Measurements from ENCODE around the gene CCDC148. TPM values are rescaled to one million over a fixed set of nuclear protein-coding genes. Genes with fewer than 3 reads are reported as not detected.
"Not testable (repeated sequence)": the region's sequence is repeated elsewhere in the genome, so short reads cannot be mapped to it uniquely, and the experiment has no call there.

CCDC148 gene
- total RNA-seq, 1 experiment from 2014 or later = 0.49 TPM

DNA sequence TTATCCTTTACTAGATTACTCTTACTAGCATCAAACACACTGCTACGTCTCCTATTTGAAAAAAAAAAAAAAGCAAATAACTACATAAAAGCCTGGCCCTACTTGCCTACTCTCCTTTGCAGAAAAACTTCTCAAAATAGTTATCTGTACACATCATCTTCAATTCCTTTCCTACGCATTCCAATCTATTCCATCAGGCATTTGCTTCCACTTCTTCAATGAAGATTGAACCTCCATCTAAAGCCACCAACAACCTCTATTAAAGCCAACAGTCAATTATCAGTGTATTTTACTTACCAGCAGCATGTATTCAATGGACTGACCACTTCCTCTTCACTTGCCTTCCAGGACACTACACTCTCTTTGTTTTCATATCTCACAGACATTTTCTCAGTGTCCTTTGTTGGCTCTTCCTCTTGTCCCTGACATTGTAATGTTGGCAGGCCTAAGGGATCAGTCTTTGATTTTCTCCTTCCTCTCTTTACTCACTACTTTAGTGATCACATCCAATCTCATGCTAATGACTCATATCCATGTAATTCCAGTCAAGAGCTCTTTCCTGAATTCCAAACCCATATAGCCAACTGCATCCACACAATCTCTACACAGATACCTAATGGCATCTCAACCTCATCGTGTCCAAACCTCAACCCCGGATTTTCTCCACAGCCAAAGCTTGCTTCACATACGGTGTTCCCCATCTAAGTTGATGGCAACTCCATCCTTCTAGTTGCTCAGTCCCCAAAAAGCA is 131.3 kb downstream of the CCDC148 start:
- peak; percentile 22 to 24 for DNase-seq
- Histone ChIP-seq H3K4me3 (no peak overlapping the region), H3K27ac (peak overlapping the region; percentile 48), H3K36me3 (no peaks in the 10 kb centered on the region), H3K9me3 (replicated peaks) (no peaks in the 10 kb centered on the region; the same call in 1 of the 2 replicates), H3K27me3 (no peaks in the 10 kb centered on the region), H3K4me1 (peaks cover 13% of the 10 kb centered on the region)

DNA sequence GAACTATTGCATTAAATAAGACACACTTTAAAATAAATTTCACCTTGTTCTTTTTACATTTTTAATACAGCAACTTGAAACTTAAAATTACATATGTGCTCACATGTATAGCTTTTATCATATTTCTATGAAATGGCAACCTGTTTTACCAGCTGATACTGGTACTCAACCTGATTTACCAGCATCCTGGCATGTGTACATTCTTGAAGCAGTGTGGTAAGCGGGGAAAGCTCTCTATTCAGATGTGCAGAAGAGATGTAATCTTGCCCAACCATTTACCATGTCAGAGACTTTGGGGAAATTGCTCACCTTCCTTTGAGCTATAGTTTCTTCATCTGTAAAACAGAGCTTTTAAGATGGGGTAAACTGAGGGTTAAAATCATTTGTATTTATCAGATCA is 133.2 kb downstream of the CCDC148 start:
- Histone ChIP-seq H3K4me3 (no peak overlapping the region), H3K9me3 (replicated peaks) (no peaks in the 10 kb centered on the region), H3K27ac (no peak overlapping the region), H3K36me3 (no peaks in the 10 kb centered on the region), H3K27me3 (no peaks in the 10 kb centered on the region), H3K4me1 (peaks cover 13% of the 10 kb centered on the region)
- no peak for DNase-seq

DNA sequence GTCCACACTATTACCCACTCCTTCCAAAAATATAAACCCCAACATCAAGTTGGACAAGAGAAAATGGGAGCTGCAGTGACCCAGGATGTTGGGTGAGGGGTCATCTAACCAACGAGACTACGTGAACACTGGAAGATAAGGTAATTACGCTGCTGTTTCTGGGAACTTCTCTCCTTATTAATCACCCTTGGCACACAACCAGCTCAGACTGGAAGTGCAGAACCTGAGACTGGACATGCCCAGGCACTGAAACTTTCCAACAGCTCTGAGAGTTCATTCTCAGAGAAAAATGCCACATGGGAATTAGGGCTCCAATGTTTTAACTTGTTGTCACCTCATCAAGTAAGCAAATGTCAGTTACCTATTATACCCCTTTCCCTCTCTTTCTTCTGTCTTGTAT is 135.3 kb downstream of the CCDC148 start:
- DNase-seq = no peak
- no peak overlapping the region for H3K4me3 ChIP-seq
- H3K27ac ChIP-seq = no peak overlapping the region
- H3K4me1 ChIP-seq = peaks cover 13% of the 10 kb centered on the region
- H3K9me3 ChIP-seq (replicated peaks) = no peaks in the 10 kb centered on the region
- no peaks in the 10 kb centered on the region for H3K27me3 ChIP-seq
- no peaks in the 10 kb centered on the region for H3K36me3 ChIP-seq

DNA sequence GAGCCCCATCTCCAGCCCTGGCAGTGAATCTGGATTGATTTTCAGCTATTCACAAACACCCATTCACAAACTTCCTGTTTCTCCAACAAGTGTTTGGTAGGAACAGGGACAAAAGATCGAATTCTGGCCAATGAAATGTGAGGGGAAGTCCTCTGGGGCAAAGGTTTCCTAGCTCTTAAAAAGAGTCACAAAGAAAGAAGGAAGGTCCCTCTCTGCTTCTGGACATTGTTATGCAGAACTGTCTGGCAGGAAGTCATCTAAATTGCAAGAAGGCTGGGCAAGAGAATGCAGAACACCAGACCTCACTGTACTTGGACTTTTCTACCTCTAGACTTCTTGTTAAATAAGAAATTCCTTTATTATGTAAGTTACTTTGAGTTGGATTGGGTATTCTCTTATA is 137.3 kb downstream of the CCDC148 start:
- Histone ChIP-seq H3K4me3 (no peak overlapping the region), H3K9me3 (replicated peaks) (no peaks in the 10 kb centered on the region), H3K27ac (no peak overlapping the region), H3K4me1 (no peaks in the 10 kb centered on the region; the same call in 1 of the 2 replicates), H3K27me3 (no peaks in the 10 kb centered on the region), H3K36me3 (no peaks in the 10 kb centered on the region)
- DNase-seq = peak in 1 of 2 experiments; percentile 19

DNA sequence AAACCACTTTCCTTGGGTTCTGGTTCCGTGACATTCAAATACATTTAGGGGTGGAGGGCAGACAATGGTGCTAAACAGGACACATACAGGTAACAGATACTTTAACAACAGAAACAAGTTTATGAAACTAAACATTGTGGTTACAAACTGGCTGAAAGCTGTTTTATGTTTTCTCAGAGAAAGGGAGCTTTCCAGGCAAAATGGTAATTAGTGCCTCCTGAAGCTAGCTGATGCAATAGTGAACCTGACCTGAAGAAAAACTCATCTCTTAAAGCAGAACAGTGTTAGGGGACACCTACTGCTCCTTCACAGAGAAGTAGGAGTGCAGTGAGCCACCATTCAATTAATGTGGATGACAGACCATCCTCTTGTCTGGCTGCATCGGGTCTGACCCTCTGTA is 138.9 kb downstream of the CCDC148 start:
- Histone ChIP-seq H3K27ac (no peak overlapping the region), H3K9me3 (replicated peaks) (no peaks in the 10 kb centered on the region), H3K27me3 (no peaks in the 10 kb centered on the region), H3K4me1 (no peaks in the 10 kb centered on the region), H3K4me3 (no peak overlapping the region), H3K36me3 (no peaks in the 10 kb centered on the region)
- DNase-seq = no peak

DNA sequence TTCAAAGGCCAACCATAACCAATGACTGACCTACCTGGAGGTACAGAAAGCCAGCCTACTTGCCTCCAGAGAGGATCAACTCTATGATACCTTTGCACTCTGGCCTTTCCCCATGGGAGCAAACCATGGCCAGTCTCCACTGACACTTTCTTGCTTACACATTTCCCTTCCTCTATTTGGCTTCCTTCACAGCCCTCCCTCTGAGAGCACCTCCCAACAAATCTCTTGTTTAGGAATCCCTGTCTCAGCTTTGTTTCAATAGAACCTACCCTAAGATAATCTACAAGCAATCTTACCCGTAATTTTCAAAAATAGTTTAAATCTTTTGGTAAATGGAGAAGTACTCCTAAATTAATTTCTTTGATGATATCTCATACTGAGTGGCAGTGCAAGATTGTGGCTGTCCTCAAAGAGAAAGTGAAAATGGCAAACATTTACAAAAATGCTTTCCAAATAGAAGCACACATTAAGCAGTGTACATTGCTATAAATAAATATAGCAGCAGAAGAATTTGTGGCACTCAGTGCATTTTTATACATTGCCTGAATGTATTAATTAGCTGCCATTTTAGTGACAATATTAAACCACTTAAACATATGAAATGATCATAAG is 140.6 kb downstream of the CCDC148 start:
- H3K9me3 ChIP-seq (replicated peaks) = no peaks in the 10 kb centered on the region
- DNase-seq = no peak
- no peaks in the 10 kb centered on the region for H3K36me3 ChIP-seq
- no peaks in the 10 kb centered on the region for H3K4me1 ChIP-seq
- H3K27ac ChIP-seq = no peak overlapping the region
- H3K4me3 ChIP-seq = no peak overlapping the region
- no peaks in the 10 kb centered on the region for H3K27me3 ChIP-seq

DNA sequence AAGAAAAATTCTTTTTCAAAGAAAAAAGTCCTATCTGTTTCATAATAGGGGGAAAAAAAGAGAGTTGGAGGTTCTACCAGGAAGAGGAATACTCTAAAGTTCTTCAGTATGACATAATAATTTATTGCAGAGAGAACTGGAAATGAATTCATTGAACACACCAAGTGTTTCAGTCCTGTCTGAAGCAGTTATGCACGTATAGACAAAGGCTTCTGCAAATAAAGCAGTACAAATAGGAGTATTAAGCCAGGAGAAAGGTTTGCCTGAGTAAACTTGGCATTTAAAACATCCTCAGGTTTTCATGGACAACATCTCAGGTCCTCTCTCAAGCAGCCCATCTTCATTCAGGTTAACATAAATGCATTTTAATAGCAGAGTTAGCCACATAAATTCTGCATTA is 141.6 kb downstream of the CCDC148 start:
- no peaks in the 10 kb centered on the region for H3K9me3 ChIP-seq (replicated peaks)
- no peak for DNase-seq
- no peaks in the 10 kb centered on the region for H3K27me3 ChIP-seq
- H3K4me3 ChIP-seq = no peak overlapping the region
- no peak overlapping the region for H3K27ac ChIP-seq
- no peaks in the 10 kb centered on the region for H3K36me3 ChIP-seq
- H3K4me1 ChIP-seq = no peaks in the 10 kb centered on the region

- Histone ChIP-seq H3K4me3 (no peak overlapping the region), H3K36me3 (no peaks in the 10 kb centered on the region), H3K27me3 (no peaks in the 10 kb centered on the region), H3K9me3 (replicated peaks) (no peaks in the 10 kb centered on the region), H3K27ac (no peak overlapping the region), H3K4me1 (no peaks in the 10 kb centered on the region)
- DNase-seq = no peak
Measured at GRCh38 chr2:158313734-158314133, 142.8 kb downstream of the CCDC148 start.

DNA sequence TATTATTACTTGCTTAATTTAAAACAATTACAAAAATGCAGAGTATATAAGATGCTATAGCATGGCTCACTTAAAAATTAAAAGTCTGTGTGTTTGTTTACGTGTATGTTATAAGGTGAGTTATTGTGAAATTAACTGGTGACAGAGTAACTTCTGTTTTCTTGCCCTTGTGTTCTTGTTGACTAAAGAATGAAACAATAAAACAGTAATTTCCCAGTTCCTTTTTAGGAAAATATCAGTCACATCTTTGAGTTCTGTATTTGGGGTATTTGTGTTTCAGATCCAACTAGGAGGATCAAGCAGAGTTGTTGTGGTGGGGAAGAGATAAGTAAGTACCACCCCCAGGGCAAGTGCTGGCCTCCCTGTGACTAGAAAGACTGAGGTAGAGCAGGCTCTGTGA is 143.6 kb downstream of the CCDC148 start:
- DNase-seq = no peak
- Histone ChIP-seq H3K27ac (no peak overlapping the region), H3K4me3 (no peak overlapping the region), H3K27me3 (no peaks in the 10 kb centered on the region), H3K9me3 (replicated peaks) (no peaks in the 10 kb centered on the region), H3K36me3 (no peaks in the 10 kb centered on the region), H3K4me1 (no peaks in the 10 kb centered on the region)

GRCh38 chr2:158310407-158310806 is 146.1 kb downstream of the CCDC148 start:
- H3K4me1 ChIP-seq; DNase-seq; H3K27ac ChIP-seq; H3K36me3 ChIP-seq; H3K27me3 ChIP-seq; H3K9me3 ChIP-seq (replicated peaks); H3K4me3 ChIP-seq: not testable (repeated sequence)

DNA sequence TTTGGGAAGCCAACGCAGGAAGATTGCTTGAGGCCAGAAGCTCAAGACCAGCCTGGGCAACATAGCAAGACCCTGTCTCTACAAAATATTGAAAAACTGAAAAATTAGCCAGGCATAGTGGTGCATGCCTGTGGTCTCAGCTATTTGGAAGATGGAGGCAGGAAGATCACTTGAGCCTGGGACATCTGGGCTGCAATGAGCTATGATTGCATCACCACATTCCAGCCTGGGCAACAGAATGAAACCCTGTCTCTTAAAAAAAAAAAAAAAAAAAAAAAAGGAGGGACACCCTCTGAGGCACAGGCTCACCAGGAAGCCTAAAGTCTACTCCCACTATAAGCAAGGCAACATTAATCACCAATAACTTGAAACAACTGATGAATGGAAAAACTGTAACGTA is 151.1 kb downstream of the CCDC148 start:
- Histone ChIP-seq H3K4me1 (no peaks in the 10 kb centered on the region), H3K36me3 (no peaks in the 10 kb centered on the region), H3K4me3 (no peak overlapping the region), H3K9me3 (replicated peaks) (no peaks in the 10 kb centered on the region), H3K27me3 (no peaks in the 10 kb centered on the region), H3K27ac (no peak overlapping the region)
- DNase-seq = no peak

DNA sequence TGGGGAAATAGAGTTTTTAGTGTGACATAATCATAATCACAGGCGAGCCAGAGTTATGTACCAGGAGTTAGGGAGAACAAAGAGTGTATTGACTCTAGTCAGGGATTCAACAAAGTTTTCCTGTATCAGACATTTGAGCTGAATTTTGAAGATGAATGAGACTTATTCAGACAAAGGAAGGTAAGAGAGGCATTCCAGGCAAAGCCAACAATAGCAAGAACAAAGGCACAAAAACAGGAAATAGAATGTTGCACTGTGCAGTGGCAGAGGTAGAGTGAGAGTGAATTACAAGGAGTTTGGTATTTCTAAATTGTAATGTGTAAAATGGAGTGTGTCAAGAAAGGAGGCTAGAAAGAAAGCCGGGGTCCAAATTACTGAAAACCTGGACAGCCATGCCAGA is 156.2 kb downstream of the CCDC148 start:
- DNase-seq = no peak

DNA sequence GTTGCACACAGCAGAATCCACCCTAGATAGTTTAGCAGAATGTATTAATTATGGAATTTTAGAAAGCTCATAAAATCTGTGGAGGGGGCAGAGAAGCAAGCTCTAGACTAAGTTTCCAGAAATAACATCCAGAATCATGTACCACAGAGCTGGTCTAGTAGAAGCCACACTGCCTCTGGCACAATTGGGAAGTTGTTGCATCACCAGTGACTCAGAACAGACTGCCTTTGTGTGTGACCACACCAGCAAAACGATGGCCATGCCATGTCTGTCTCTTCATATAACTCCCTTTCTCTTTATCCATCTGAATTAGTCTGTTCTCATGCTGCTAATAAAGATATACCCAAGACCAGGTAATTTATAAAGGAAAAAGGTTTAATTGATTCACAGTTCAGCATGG is 158.9 kb downstream of the CCDC148 start:
- H3K27me3 ChIP-seq = no peaks in the 10 kb centered on the region
- no peaks in the 10 kb centered on the region for H3K4me1 ChIP-seq
- no peak overlapping the region for H3K4me3 ChIP-seq
- peak in 1 of 2 experiments; percentile 13 for DNase-seq
- no peaks in the 10 kb centered on the region for H3K36me3 ChIP-seq
- H3K27ac ChIP-seq = no peak overlapping the region
- H3K9me3 ChIP-seq (replicated peaks) = no peaks in the 10 kb centered on the region

More for the DNA sequence above, 156.2 kb downstream of the CCDC148 start:
- Histone ChIP-seq H3K4me3 (no peak overlapping the region), H3K4me1 (no peaks in the 10 kb centered on the region), H3K36me3 (no peaks in the 10 kb centered on the region), H3K27me3 (no peaks in the 10 kb centered on the region), H3K9me3 (replicated peaks) (no peaks in the 10 kb centered on the region), H3K27ac (no peak overlapping the region)

DNA sequence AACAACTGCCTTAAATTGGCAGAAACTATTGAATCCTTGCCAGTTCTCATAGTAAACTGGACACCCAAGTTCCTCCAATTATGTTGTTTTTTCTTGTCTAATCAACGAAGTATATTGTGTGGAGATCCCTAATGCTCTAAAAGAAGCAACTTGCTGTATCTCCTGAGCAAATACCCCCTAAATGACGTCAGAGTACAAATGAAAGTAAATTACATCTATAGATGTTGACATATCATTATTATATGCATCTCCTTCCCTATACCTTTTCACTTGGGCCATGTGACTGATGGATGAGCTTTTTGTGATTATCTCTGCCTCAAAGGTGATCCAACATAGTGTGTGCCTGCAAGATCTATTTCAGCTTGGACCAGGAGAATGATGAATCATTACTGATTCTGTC is 159.4 kb downstream of the CCDC148 start:
- Histone ChIP-seq H3K4me3 (no peak overlapping the region), H3K36me3 (no peaks in the 10 kb centered on the region)
- no peak for DNase-seq

DNA sequence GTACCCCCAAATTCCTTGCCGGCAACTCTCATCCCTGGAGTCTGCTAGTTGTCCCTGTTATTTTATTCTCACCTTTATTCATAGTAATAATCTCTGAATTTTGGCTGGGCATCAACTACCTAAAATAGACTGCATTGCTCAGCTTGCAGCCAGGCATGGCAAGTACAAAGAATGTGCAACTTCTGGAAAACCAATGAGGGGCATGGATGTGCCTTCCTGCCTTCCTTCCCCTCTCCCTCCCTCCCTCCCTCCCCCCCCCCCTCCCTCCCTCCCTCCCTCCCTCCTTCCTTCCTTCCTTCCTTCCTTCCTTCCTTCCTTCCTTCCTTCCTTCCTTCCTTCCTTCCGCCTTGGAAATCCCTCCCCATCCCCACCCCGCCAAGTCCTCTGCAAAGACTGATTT is 162.8 kb downstream of the CCDC148 start:
- no peaks in the 10 kb centered on the region for H3K27me3 ChIP-seq
- no peak for DNase-seq
- H3K27ac ChIP-seq = no peak overlapping the region
- no peaks in the 10 kb centered on the region for H3K9me3 ChIP-seq (replicated peaks)
- no peaks in the 10 kb centered on the region for H3K4me1 ChIP-seq
- no peak overlapping the region for H3K4me3 ChIP-seq
- no peaks in the 10 kb centered on the region for H3K36me3 ChIP-seq

More for the DNA sequence above, 159.4 kb downstream of the CCDC148 start:
- Histone ChIP-seq H3K27ac (no peak overlapping the region), H3K9me3 (replicated peaks) (no peaks in the 10 kb centered on the region), H3K27me3 (no peaks in the 10 kb centered on the region), H3K4me1 (no peaks in the 10 kb centered on the region)

Measured in SJCRH30 (cell line).